Ovary (tissue), 3 donors: ENCODE data around the gene STYX.

Source experiments
- CTCF ChIP-seq, 3 donors: fragments of 450-650 bp in 2 of 3; fragments of 200-600 bp in 1 of 3; IDR thresholded peaks; one replicate each; pipeline versions ENCODE4 v1.5.1 to v1.8.0; 2016 to 2022; ENCODE audit warnings: antibody characterized with exemption in 3 of 3, mild to moderate bottlenecking in 1 of 3
- EP300 ChIP-seq: sonication (generic); formaldehyde crosslinking; IDR thresholded peaks from one replicate; pipeline ENCODE4 v1.6.1; 2017; ENCODE audit warnings: antibody characterized with exemption
- POLR2A ChIP-seq: fragments of 450-650 bp; IDR thresholded peaks from one replicate; pipeline ENCODE4 v1.6.1; 2017; ENCODE audit warnings: antibody characterized with exemption, mild to moderate bottlenecking, moderate library complexity
- donor health status: DM: no; HTN: no; CAD: no.

GRCh38 chr14:52786887-52787286 lies 56.9 kb downstream of the STYX start:
- TF ChIP-seq CTCF (IDR thresholded peaks at IDR 0.05) (no peak), POLR2A (no peak), EP300 (no peak)
